ENCODE results near the gene LSAMP.

- TF ChIP-seq CTCF (IDR thresholded peaks at IDR 0.05): no peak
- TF ChIP-seq EZH2 (IDR thresholded peaks at IDR 0.05; ENCODE audit: borderline replicate concordance, insufficient read depth, low read depth, low read length, poor library complexity, severe bottlenecking): no peak
Observed at GRCh38 chr3:115852278-115852677, 593.0 kb downstream of the LSAMP start.
